IMR-90 (cell line): Measurements from ENCODE around the gene SPATA21. TPM values are rescaled to one million over a fixed set of nuclear protein-coding genes. Genes with fewer than 3 reads are reported as not detected.

Experiments used
- ATAC-seq: fragments of 200-7000 bp; cut with Tn5 transposase; 2 replicates; pipeline ENCODE4 v1.9.1; 2020; ENCODE audit warnings: low read depth, mild to moderate bottlenecking, moderate library complexity
- BruUV-seq: library from RNA; stranded (reverse); fragments of 400-500 nt; replicated peaks from 2 replicates; lab custom pipeline; 2021; lab: Mats Ljungman, UMichigan
- CTCF ChIA-PET: fragments of 300-600 bp; formaldehyde crosslinking; extraction: SDS; loops from one replicate; lab custom pipeline; 2021; ENCODE audit warnings: antibody characterized with exemption; lab: Yijun Ruan, JAX
- POLR2A ChIA-PET: fragments of 300-600 bp; sonication (Branson Sonifier 250); formaldehyde crosslinking; loops from one replicate; lab custom pipeline; 2022; ENCODE audit warnings: antibody characterized with exemption; ENCODE audit not compliant: unreplicated experiment; lab: Charles Lee
- DNase-seq: peaks from one replicate; pipeline ENCODE4 v3.0.0; 2013
- H2AFZ ChIP-seq: replicated peaks from 2 replicates; pipeline ENCODE3; 2013; ENCODE audit warnings: low read length, mild to moderate bottlenecking; ENCODE audit not compliant: poor library complexity
- H2AK5ac ChIP-seq: 2 replicates; pipeline ENCODE4 v1.6.1; 2013; ENCODE audit warnings: low read depth, low read length, inconsistent platforms
- H2AK9ac ChIP-seq: replicated peaks from 2 replicates; pipeline ENCODE3; 2013; ENCODE audit warnings: mild to moderate bottlenecking, low read depth, low read length, moderate library complexity; ENCODE audit not compliant: poor library complexity
- H2BK120ac ChIP-seq: 2 replicates; pipeline ENCODE4 v1.6.1; 2013; ENCODE audit warnings: low read depth, low read length, inconsistent platforms
- H2BK15ac ChIP-seq: 3 replicates; pipeline ENCODE4 v1.6.1; 2013; ENCODE audit warnings: low read depth, low read length, inconsistent platforms
- H2BK20ac ChIP-seq: 2 replicates; pipeline ENCODE4 v1.6.1; 2013; ENCODE audit warnings: low read depth, mild to moderate bottlenecking, inconsistent platforms, low read length, moderate library complexity
- H2BK5ac ChIP-seq: 2 replicates; pipeline ENCODE4 v1.6.1; 2013; ENCODE audit warnings: mild to moderate bottlenecking, low read depth, low read length, inconsistent platforms; ENCODE audit not compliant: poor library complexity, severe bottlenecking
- H3K14ac ChIP-seq: replicated peaks from 2 replicates; pipeline ENCODE4 v1.6.1; 2013; ENCODE audit warnings: low read depth, low read length, inconsistent platforms
- H3K18ac ChIP-seq: 2 replicates; pipeline ENCODE4 v1.6.1; 2013; ENCODE audit warnings: low read depth, low read length, control low read depth
- H3K23ac ChIP-seq: 2 replicates; pipeline ENCODE4 v1.6.1; 2013; ENCODE audit warnings: low read depth, low read length, inconsistent platforms
- H3K27ac ChIP-seq: 2 replicates; pipeline ENCODE4 v1.5.1; 2013; ENCODE audit warnings: mild to moderate bottlenecking, control low read depth, low read length; ENCODE audit not compliant: insufficient read depth
- H3K27me3 ChIP-seq: 2 replicates; pipeline ENCODE4 v1.6.1; 2013; ENCODE audit warnings: low read length; ENCODE audit not compliant: control insufficient read depth, insufficient read depth
- H3K36me3 ChIP-seq: 2 replicates; pipeline ENCODE4 v1.6.1; 2013; ENCODE audit warnings: low read length, mixed read lengths; ENCODE audit not compliant: control insufficient read depth, insufficient read depth
- H3K4ac ChIP-seq: 2 replicates; pipeline ENCODE4 v1.6.1; 2013; ENCODE audit warnings: low read depth, low read length, inconsistent platforms
- H3K4me1 ChIP-seq: 2 replicates; pipeline ENCODE4 v1.6.1; 2013; ENCODE audit warnings: low read length, mixed read lengths; ENCODE audit not compliant: control insufficient read depth, insufficient read depth
- H3K4me2 ChIP-seq: 2 replicates; pipeline ENCODE4 v1.6.1; 2013; ENCODE audit warnings: low read depth, mild to moderate bottlenecking, control low read depth, low read length, moderate library complexity
- H3K4me3 ChIP-seq: 2 replicates; pipeline ENCODE4 v1.5.1; 2013; ENCODE audit warnings: low read depth, mild to moderate bottlenecking, control low read depth, low read length, moderate library complexity; ENCODE audit not compliant: insufficient read depth
- H3K56ac ChIP-seq: 2 replicates; pipeline ENCODE4 v1.6.1; 2013; ENCODE audit warnings: low read length, inconsistent platforms; ENCODE audit not compliant: insufficient read depth; ENCODE audit errors: extremely low read depth
- H3K79me1 ChIP-seq, 2 experiments: 2 replicates each; pipeline ENCODE4 v1.6.1; 2013; ENCODE audit warnings: low read length in 2 of 2, inconsistent platforms in 1 of 2, low read depth in 1 of 2
- H3K9ac ChIP-seq: 2 replicates; pipeline ENCODE4 v1.6.1; 2013; ENCODE audit warnings: low read depth, low read length, control low read depth
- H3K9me1 ChIP-seq: 2 replicates; pipeline ENCODE4 v1.6.1; 2013; ENCODE audit warnings: low read length, inconsistent platforms; ENCODE audit not compliant: insufficient read depth
- H3K9me3 ChIP-seq: 2 replicates; pipeline ENCODE4 v1.6.1; 2013; ENCODE audit warnings: low read length; ENCODE audit not compliant: control insufficient read depth, insufficient read depth
- H4K20me1 ChIP-seq: 2 replicates; pipeline ENCODE4 v1.6.1; 2013; ENCODE audit warnings: low read length, inconsistent platforms; ENCODE audit not compliant: insufficient read depth
- H4K5ac ChIP-seq: 2 replicates; pipeline ENCODE4 v1.6.1; 2013; ENCODE audit warnings: mild to moderate bottlenecking, low read depth, low read length, control low read depth
- H4K8ac ChIP-seq, 2 experiments: 2 replicates each; pipeline ENCODE4 v1.6.1; 2013; ENCODE audit warnings: low read depth in 2 of 2, low read length in 2 of 2, control low read depth in 1 of 2, inconsistent platforms in 1 of 2
- H4K91ac ChIP-seq: 2 replicates; pipeline ENCODE4 v1.6.1; 2013; ENCODE audit warnings: low read depth, low read length, inconsistent platforms; ENCODE audit not compliant: insufficient read depth
- BHLHE40 ChIP-seq: fragments of 150-350 bp; IDR thresholded peaks from 2 replicates; pipeline ENCODE4 v1.6.1; 2016; ENCODE audit warnings: mild to moderate bottlenecking, low read depth, low read length
- CEBPB ChIP-seq: IDR thresholded peaks from 2 replicates; pipeline ENCODE4 v1.6.1; 2012; ENCODE audit warnings: low read depth, low read length, improper control_type of control experiment
- CHD1 ChIP-seq: IDR thresholded peaks from 2 replicates; pipeline ENCODE4 v1.6.1; 2012; ENCODE audit warnings: low read depth, low read length, improper control_type of control experiment
- FOS ChIP-seq: fragments of 150-350 bp; IDR thresholded peaks from 2 replicates; pipeline ENCODE4 v1.6.1; 2016; ENCODE audit warnings: low read depth, low read length
- MAFK ChIP-seq: IDR thresholded peaks from 2 replicates; pipeline ENCODE4 v1.6.1; 2012; ENCODE audit warnings: low read depth, low read length, improper control_type of control experiment
- MAZ ChIP-seq: IDR thresholded peaks from 2 replicates; pipeline ENCODE4 v1.6.1; 2012; ENCODE audit warnings: low read depth, mild to moderate bottlenecking, low read length, improper control_type of control experiment, moderate library complexity, borderline replicate concordance
- MXI1 ChIP-seq: IDR thresholded peaks from 2 replicates; pipeline ENCODE4 v1.6.1; 2012; ENCODE audit warnings: low read depth, mild to moderate bottlenecking, low read length, moderate library complexity, borderline replicate concordance
- NFE2L2 ChIP-seq: fragments of 150-350 bp; IDR thresholded peaks from 2 replicates; pipeline ENCODE4 v1.6.1; 2016; ENCODE audit warnings: low read depth, mild to moderate bottlenecking, low read length
- POLR2A ChIP-seq: IDR thresholded peaks from 2 replicates; pipeline ENCODE4 v1.6.1; 2012; ENCODE audit warnings: mild to moderate bottlenecking, low read depth, low read length
- RAD21 ChIP-seq: IDR thresholded peaks from 2 replicates; pipeline ENCODE4 v1.6.1; 2012; ENCODE audit warnings: low read length, improper control_type of control experiment
- RCOR1 ChIP-seq: IDR thresholded peaks from 2 replicates; pipeline ENCODE4 v1.6.1; 2012; ENCODE audit warnings: mild to moderate bottlenecking, low read length, improper control_type of control experiment; ENCODE audit not compliant: insufficient replicate concordance
- RFX5 ChIP-seq: IDR thresholded peaks from 2 replicates; pipeline ENCODE4 v1.8.0; 2012; ENCODE audit warnings: low read depth, mild to moderate bottlenecking, low read length, moderate library complexity
- SMC3 ChIP-seq: fragments of 150-350 bp; IDR thresholded peaks from 2 replicates; pipeline ENCODE4 v1.6.1; 2016; ENCODE audit warnings: low read depth, mild to moderate bottlenecking, antibody characterized with exemption, low read length, moderate library complexity
- WGBS, 2 experiments: methylation state at CpG; one replicate each; pipeline versions ENCODE4 v1.1.5 to v1.1.7; 2013; ENCODE audit warnings: missing lambda C conversion rate in 2 of 2; ENCODE audit not compliant: insufficient read length in 1 of 2; ENCODE audit errors: extremely low coverage in 2 of 2; 5-methylcytosine and 5-hydroxymethylcytosine counted together
- dilution Hi-C: fragments of 300-500 bp; cut with HindIII; formaldehyde crosslinking; loops from one replicate; pipeline ENCODE4 v1.14.3; 2018; ENCODE audit warnings: low sequenced_read_pairs; ENCODE audit not compliant: unreplicated experiment
- in situ Hi-C: fragments of 300-500 bp; cut with MboI; formaldehyde crosslinking; loops from 3 replicates; pipeline ENCODE4 v1.14.3; 2019; ENCODE audit warnings: low sequenced_read_pairs, inconsistent platforms, mixed read lengths
- intact Hi-C: fragments of 100-400 bp; cut with micrococcal nuclease; formaldehyde crosslinking; loops from 2 replicates; pipeline ENCODE4 v1.10.0; 2022
- polyA plus RNA-seq, 3 experiments: library from polyadenylated mRNA; depleted of rRNA; stranded (reverse); fragments of >200 nt; gene quantifications; 2 replicates each; pipeline ENCODE4 v1.2.3, GENCODE V29; 2012; ENCODE audit warnings: low replicate concordance in 1 of 3
- total RNA-seq: library from RNA; depleted of rRNA; stranded (reverse); fragments of >200 nt; gene quantifications from 2 replicates; pipeline ENCODE4 v1.2.3, GENCODE V29; 2012
- TF ChIP-seq, protein P1 (sequence below): fragments of 150-350 bp; IDR thresholded peaks from 2 replicates; pipeline ENCODE4 v1.6.1; 2017; ENCODE audit warnings: mild to moderate bottlenecking, antibody characterized with exemption, low read length, low read depth
- TF ChIP-seq, protein P2 (sequence below): fragments of 150-350 bp; IDR thresholded peaks from 2 replicates; pipeline ENCODE4 v1.6.1; 2016; ENCODE audit warnings: low read depth, mild to moderate bottlenecking, low read length, moderate library complexity, borderline replicate concordance
- TF ChIP-seq, protein P3 (sequence below): conservative IDR thresholded peaks from 2 replicates; pipeline ENCODE4 v1.5.1; 2012; ENCODE audit warnings: mild to moderate bottlenecking, low read depth, low read length, improper control_type of control experiment

Gene SPATA21
- total and polyA plus RNA-seq, 2 of the 4 experiments (the other 2 are of a cell fraction): not detected

DNA sequence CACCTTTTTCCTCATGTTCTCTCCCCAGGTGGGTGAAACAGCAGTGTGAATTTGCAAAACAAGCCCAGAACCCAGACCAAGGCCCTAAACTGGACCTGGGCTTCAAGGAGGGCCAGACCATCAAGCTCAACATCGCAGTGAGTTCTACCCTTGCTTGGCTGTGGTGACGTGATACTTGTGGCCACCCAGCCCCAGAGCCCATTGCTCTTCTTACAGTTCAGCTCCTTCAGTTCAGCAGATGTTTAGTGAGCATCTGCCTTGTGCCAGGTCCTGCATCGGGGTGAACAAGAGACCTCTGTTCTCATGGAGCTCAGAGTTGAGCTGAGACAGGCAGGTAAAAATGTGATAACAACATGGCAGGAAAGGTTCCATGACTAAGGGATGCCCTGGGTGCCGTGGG is 11.8 kb upstream of the SPATA21 start:
- Histone ChIP-seq H3K9me1 (peaks cover 10% of the 10 kb centered on the region), H3K4me3 (no peak overlapping the region), H2AFZ (no peak overlapping the region), H3K27ac (no peak overlapping the region), H2BK15ac (no peak overlapping the region), H3K4me2 (no peak overlapping the region), H2BK20ac (no peak overlapping the region), H3K23ac (no peak overlapping the region), H3K79me1 (peaks cover 24 to 77% of the 10 kb centered on the region in 2 experiments), H3K18ac (no peak overlapping the region), H2BK120ac (no peak overlapping the region), H3K4ac (no peak overlapping the region), H3K27me3 (no peaks in the 10 kb centered on the region), H3K56ac (no peak overlapping the region), H3K9me3 (no peaks in the 10 kb centered on the region), H3K14ac (no peak overlapping the region), H2BK5ac (no peak overlapping the region), H2AK5ac (no peak overlapping the region), H2AK9ac (peak overlapping the region; percentile 10), H4K5ac (no peak overlapping the region), H3K4me1 (no peaks in the 10 kb centered on the region), H3K36me3 (peaks cover 69% of the 10 kb centered on the region), H4K20me1 (peaks cover 33% of the 10 kb centered on the region; the same call in 1 of the 2 replicates), H4K8ac (no peak overlapping the region), H4K91ac (no peak overlapping the region), H3K9ac (no peak overlapping the region)
- no peak for ATAC-seq
- in situ Hi-C loops (no loop called here), dilution Hi-C loops (no loop called here), intact Hi-C loops (no loop called here)
- 100% methylated on average over 2 of the region's 4 CpGs; no CpG with 5 or more reads in 1 of the 2 experiments for WGBS, 2 experiments
- ChIA-PET POLR2A (no interaction called here), CTCF (interaction anchor here (0.8 kb wide), 1 partner anchor 18 kb away, joined by 3 read pairs; no protein-coding TSS in a partner anchor)
- BruUV-seq: no TSS peak
- no peak for DNase-seq
- TF ChIP-seq RCOR1 (no peak), FOS (no peak), POLR2A (no peak), CHD1 (no peak), BHLHE40 (no peak), NFE2L2 (no peak), CEBPB (no peak), RAD21 (no peak), RFX5 (no peak), MAFK (no peak), MAZ (no peak), SMC3 (no peak), MXI1 (no peak)
- TF ChIP-seq, protein P1, sequence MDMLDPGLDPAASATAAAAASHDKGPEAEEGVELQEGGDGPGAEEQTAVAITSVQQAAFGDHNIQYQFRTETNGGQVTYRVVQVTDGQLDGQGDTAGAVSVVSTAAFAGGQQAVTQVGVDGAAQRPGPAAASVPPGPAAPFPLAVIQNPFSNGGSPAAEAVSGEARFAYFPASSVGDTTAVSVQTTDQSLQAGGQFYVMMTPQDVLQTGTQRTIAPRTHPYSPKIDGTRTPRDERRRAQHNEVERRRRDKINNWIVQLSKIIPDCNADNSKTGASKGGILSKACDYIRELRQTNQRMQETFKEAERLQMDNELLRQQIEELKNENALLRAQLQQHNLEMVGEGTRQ: no peak
- TF ChIP-seq, protein P2, sequence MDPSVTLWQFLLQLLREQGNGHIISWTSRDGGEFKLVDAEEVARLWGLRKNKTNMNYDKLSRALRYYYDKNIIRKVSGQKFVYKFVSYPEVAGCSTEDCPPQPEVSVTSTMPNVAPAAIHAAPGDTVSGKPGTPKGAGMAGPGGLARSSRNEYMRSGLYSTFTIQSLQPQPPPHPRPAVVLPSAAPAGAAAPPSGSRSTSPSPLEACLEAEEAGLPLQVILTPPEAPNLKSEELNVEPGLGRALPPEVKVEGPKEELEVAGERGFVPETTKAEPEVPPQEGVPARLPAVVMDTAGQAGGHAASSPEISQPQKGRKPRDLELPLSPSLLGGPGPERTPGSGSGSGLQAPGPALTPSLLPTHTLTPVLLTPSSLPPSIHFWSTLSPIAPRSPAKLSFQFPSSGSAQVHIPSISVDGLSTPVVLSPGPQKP: no peak
- TF ChIP-seq, protein P3, sequence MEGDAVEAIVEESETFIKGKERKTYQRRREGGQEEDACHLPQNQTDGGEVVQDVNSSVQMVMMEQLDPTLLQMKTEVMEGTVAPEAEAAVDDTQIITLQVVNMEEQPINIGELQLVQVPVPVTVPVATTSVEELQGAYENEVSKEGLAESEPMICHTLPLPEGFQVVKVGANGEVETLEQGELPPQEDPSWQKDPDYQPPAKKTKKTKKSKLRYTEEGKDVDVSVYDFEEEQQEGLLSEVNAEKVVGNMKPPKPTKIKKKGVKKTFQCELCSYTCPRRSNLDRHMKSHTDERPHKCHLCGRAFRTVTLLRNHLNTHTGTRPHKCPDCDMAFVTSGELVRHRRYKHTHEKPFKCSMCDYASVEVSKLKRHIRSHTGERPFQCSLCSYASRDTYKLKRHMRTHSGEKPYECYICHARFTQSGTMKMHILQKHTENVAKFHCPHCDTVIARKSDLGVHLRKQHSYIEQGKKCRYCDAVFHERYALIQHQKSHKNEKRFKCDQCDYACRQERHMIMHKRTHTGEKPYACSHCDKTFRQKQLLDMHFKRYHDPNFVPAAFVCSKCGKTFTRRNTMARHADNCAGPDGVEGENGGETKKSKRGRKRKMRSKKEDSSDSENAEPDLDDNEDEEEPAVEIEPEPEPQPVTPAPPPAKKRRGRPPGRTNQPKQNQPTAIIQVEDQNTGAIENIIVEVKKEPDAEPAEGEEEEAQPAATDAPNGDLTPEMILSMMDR: no peak
